Hepatocyte (in vitro differentiated cells): ENCODE results near the gene TUBB2A. TPM values are rescaled to one million over a fixed set of nuclear protein-coding genes. Genes with fewer than 3 reads are reported as not detected.

Source experiments
- DNase-seq: peaks from one replicate; pipeline ENCODE4 v3.0.0-alpha.2; 2016; ENCODE audit warnings: low spot score
- H2AFZ ChIP-seq: fragments of 200-600 bp; sonication (generic); 2 replicates; pipeline ENCODE4 v1.6.0; 2016; ENCODE audit warnings: antibody characterized with exemption, mild to moderate bottlenecking
- H3K27ac ChIP-seq: fragments of 200-600 bp; sonication (generic); 2 replicates; pipeline ENCODE4 v1.5.1; 2016; ENCODE audit warnings: mild to moderate bottlenecking
- H3K27me3 ChIP-seq: fragments of 200-600 bp; sonication (generic); 2 replicates; pipeline ENCODE4 v1.6.1; 2016
- H3K36me3 ChIP-seq: fragments of 200-600 bp; sonication (generic); replicated peaks from 2 replicates; pipeline ENCODE4 v1.5.1; 2016; ENCODE audit warnings: low read depth; ENCODE audit not compliant: insufficient read depth
- H3K4me1 ChIP-seq: fragments of 200-600 bp; sonication (generic); 2 replicates; pipeline ENCODE4 v1.5.1; 2016; ENCODE audit warnings: mild to moderate bottlenecking, moderate library complexity; ENCODE audit not compliant: insufficient read depth
- H3K4me2 ChIP-seq: fragments of 200-600 bp; sonication (generic); 2 replicates; pipeline ENCODE4 v1.6.0; 2016
- H3K4me3 ChIP-seq: fragments of 200-600 bp; sonication (generic); 2 replicates; pipeline ENCODE4 v1.5.1; 2016; ENCODE audit warnings: mild to moderate bottlenecking
- H3K79me2 ChIP-seq: fragments of 200-600 bp; sonication (generic); 2 replicates; pipeline ENCODE4 v1.6.0; 2017; ENCODE audit warnings: mild to moderate bottlenecking
- H3K9me2 ChIP-seq: fragments of 200-600 bp; sonication (generic); replicated peaks from 2 replicates; pipeline ENCODE4 v1.6.0; 2017; ENCODE audit warnings: mild to moderate bottlenecking; ENCODE audit not compliant: insufficient read depth
- H3K9me3 ChIP-seq: fragments of 200-600 bp; sonication (generic); 2 replicates; pipeline ENCODE4 v1.5.1; 2016; ENCODE audit warnings: low read depth, mild to moderate bottlenecking
- H4K20me1 ChIP-seq: fragments of 200-600 bp; sonication (generic); 2 replicates; pipeline ENCODE4 v1.6.0; 2016; ENCODE audit warnings: mild to moderate bottlenecking; ENCODE audit not compliant: insufficient read depth, poor library complexity, severe bottlenecking
- EZH2 ChIP-seq: fragments of 200-600 bp; sonication (generic); IDR thresholded peaks from 2 replicates; pipeline ENCODE4 v1.6.1; 2016; ENCODE audit warnings: antibody characterized with exemption, mild to moderate bottlenecking, borderline replicate concordance
- EZH2phosphoT487 ChIP-seq: fragments of 200-600 bp; sonication (generic); IDR thresholded peaks from one replicate; pipeline ENCODE4 v1.6.1; 2018; ENCODE audit warnings: antibody characterized with exemption, mild to moderate bottlenecking, low read depth, moderate library complexity; ENCODE audit not compliant: unreplicated experiment, severe bottlenecking
- WGBS: methylation state at CpG from one replicate; pipeline ENCODE4 v1.1.6; 2016; ENCODE audit warnings: low lambda C conversion rate; ENCODE audit errors: missing lambda C conversion rate; 5-methylcytosine and 5-hydroxymethylcytosine counted together
- polyA plus RNA-seq: library from polyadenylated mRNA; unstranded; fragments of >200 nt; fragmentation: Nextera tagmentation; extraction: Ambion mirVana; gene quantifications from 2 replicates; pipeline ENCODE4 v1.2.1, GENCODE V29; 2016
- total RNA-seq: library from RNA; depleted of rRNA; stranded (reverse); fragments of >200 nt; gene quantifications from 2 replicates; pipeline ENCODE4 v1.2.3, GENCODE V29; 2014
- TF ChIP-seq, protein P1 (sequence below): fragments of 200-600 bp; sonication (generic); IDR thresholded peaks from 2 replicates; pipeline ENCODE4 v1.5.1; 2016; ENCODE audit warnings: antibody characterized with exemption, mild to moderate bottlenecking; ENCODE audit not compliant: poor library complexity

The TUBB2A gene
- total and polyA plus RNA-seq, 2 experiments from 2014 or later: 115 to 183 TPM

- Histone ChIP-seq H2AFZ (no peak overlapping the region), H3K9me2 (no peaks in the 10 kb centered on the region), H3K9me3 (no peaks in the 10 kb centered on the region), H3K27ac (no peak overlapping the region), H3K4me1 (peaks cover 16% of the 10 kb centered on the region), H3K27me3 (no peaks in the 10 kb centered on the region), H3K36me3 (no peaks in the 10 kb centered on the region), H4K20me1 (no peaks in the 10 kb centered on the region), H3K4me3 (no peak overlapping the region), H3K4me2 (no peak overlapping the region), H3K79me2 (peaks cover 20% of the 10 kb centered on the region)
- 94% methylated on average over 9 of the region's 9 CpGs for WGBS
- DNase-seq: no peak
- no peak for TF ChIP-seq EZH2phosphoT487
- no peak for TF ChIP-seq EZH2
- TF ChIP-seq, protein P1, sequence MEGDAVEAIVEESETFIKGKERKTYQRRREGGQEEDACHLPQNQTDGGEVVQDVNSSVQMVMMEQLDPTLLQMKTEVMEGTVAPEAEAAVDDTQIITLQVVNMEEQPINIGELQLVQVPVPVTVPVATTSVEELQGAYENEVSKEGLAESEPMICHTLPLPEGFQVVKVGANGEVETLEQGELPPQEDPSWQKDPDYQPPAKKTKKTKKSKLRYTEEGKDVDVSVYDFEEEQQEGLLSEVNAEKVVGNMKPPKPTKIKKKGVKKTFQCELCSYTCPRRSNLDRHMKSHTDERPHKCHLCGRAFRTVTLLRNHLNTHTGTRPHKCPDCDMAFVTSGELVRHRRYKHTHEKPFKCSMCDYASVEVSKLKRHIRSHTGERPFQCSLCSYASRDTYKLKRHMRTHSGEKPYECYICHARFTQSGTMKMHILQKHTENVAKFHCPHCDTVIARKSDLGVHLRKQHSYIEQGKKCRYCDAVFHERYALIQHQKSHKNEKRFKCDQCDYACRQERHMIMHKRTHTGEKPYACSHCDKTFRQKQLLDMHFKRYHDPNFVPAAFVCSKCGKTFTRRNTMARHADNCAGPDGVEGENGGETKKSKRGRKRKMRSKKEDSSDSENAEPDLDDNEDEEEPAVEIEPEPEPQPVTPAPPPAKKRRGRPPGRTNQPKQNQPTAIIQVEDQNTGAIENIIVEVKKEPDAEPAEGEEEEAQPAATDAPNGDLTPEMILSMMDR: no peak
Observed at GRCh38 chr6:3122823-3123182, 34.5 kb downstream of the TUBB2A start.

GRCh38 chr6:3120765-3121089, 36.6 kb downstream of the TUBB2A start:
- Histone ChIP-seq H3K27me3 (no peaks in the 10 kb centered on the region), H2AFZ (no peak overlapping the region), H4K20me1 (no peaks in the 10 kb centered on the region), H3K4me2 (peak overlapping the region; percentile 80), H3K36me3 (no peaks in the 10 kb centered on the region), H3K27ac (peak overlapping the region; percentile 9), H3K79me2 (peaks cover 20% of the 10 kb centered on the region), H3K4me1 (peaks cover 19% of the 10 kb centered on the region), H3K4me3 (no peak overlapping the region), H3K9me2 (no peaks in the 10 kb centered on the region), H3K9me3 (no peaks in the 10 kb centered on the region)
- DNase-seq: no peak
- TF ChIP-seq EZH2phosphoT487 (no peak), EZH2 (no peak)
- TF ChIP-seq, protein P1: no peak
- whole genome bisulfite sequencing: 90% methylated on average over 5 of the region's 5 CpGs

DNA sequence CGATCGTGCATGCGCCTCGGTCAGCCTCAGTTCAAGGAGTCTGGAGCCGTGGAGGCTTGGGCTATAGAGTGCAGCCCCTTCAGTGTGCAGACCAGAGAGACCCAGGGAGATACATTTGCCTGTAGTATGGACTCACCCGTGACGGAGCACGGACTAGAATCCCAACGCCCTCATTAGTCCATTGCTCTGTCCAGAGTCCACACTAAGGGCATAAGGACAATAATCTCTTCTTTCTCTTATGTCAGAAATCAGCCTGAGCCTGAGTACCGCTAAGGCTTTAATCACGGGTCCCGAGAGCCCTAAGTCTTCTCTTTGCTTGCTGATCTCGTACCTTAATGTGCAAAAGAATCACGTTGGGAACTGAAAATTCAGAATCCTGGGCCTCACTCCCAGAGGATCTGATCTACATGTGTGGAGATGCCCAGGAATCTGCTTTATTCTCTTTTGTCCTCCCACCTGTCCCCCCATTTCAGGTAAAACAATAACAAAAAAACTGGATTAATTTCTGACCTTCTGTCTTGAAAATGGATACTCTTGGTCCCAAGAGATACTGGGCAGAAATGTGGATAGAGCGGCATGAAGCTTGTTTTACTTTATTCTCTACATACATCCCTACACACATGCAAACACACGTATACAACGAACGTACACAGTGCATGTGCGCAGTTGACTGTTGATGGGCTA, 38.2 kb downstream of the TUBB2A start:
- Histone ChIP-seq H3K9me3 (no peaks in the 10 kb centered on the region), H3K27ac (peak overlapping the region; percentile 99), H3K4me3 (peak overlapping the region; percentile 49), H3K4me1 (peaks cover 19% of the 10 kb centered on the region), H3K27me3 (no peaks in the 10 kb centered on the region), H4K20me1 (no peaks in the 10 kb centered on the region), H3K9me2 (no peaks in the 10 kb centered on the region), H3K4me2 (peak overlapping the region; percentile 80), H3K79me2 (peaks cover 20% of the 10 kb centered on the region), H3K36me3 (no peaks in the 10 kb centered on the region), H2AFZ (peak overlapping the region; percentile 53)
- peak; percentile 73 for DNase-seq
- WGBS: 20% methylated on average over 19 of the region's 19 CpGs
- no peak for TF ChIP-seq EZH2phosphoT487
- TF ChIP-seq, protein P1: no peak
- TF ChIP-seq EZH2: no peak
